Esophagus muscularis mucosa (tissue), 4 donors: ENCODE results near the gene NUP210L. TPM values are rescaled to one million over a fixed set of nuclear protein-coding genes. Genes with fewer than 3 reads are reported as not detected.
A peak's percentile ranks its signal among the peaks of the same experiment; 100 is the strongest.

Source experiments
- DNase-seq: peaks from one replicate; pipeline ENCODE4 v3.0.0-alpha.2; 2017; ENCODE audit errors: extremely low spot score
- H3K27ac ChIP-seq, 4 donors: fragments of 200-600 bp; sonication (generic); replicated peaks in 1 of 4; 1 replicate in 3 of 4; 2 replicates in 1 of 4; pipeline ENCODE4 v1.5.1; 2016 to 2019; ENCODE audit warnings: mild to moderate bottlenecking in 1 of 4
- H3K27me3 ChIP-seq, 4 donors: fragments of 200-600 bp; sonication (generic); one replicate each; pipeline versions ENCODE4 v1.5.1 to v1.6.0; 2016 to 2019
- H3K36me3 ChIP-seq, 4 donors: fragments of 200-600 bp; sonication (generic); one replicate each; pipeline ENCODE4 v1.5.1; 2016 to 2019
- H3K4me1 ChIP-seq, 4 donors: fragments of 200-600 bp; sonication (generic); one replicate each; pipeline ENCODE4 v1.5.1; 2016 to 2019
- H3K4me3 ChIP-seq, 4 donors: fragments of 200-600 bp; sonication (generic); 1 replicate in 2 of 4; 2 replicates in 2 of 4; pipeline ENCODE4 v1.5.1; 2016 to 2019; ENCODE audit warnings: mild to moderate bottlenecking in 4 of 4, moderate library complexity in 1 of 4
- H3K9me3 ChIP-seq, 4 donors: fragments of 200-600 bp; sonication (generic); 1 replicate in 3 of 4; 2 replicates in 1 of 4; pipeline ENCODE4 v1.5.1; 2016 to 2019
- CTCF ChIP-seq, 3 experiments: fragments of 200-600 bp in 2 of 3; fragments of 450-650 bp in 1 of 3; sonication (generic) in 2 of 3; IDR thresholded peaks; one replicate each; pipeline ENCODE4 v1.5.1; 2017 to 2019; ENCODE audit warnings: antibody characterized with exemption in 3 of 3, mild to moderate bottlenecking in 2 of 3, moderate library complexity in 1 of 3
- EP300 ChIP-seq: sonication (generic); formaldehyde crosslinking; IDR thresholded peaks from one replicate; pipeline ENCODE4 v1.6.1; 2017; ENCODE audit warnings: antibody characterized with exemption
- POLR2A ChIP-seq: fragments of 450-650 bp; IDR thresholded peaks from one replicate; pipeline ENCODE4 v1.6.1; 2017; ENCODE audit warnings: antibody characterized with exemption, moderate library complexity, mild to moderate bottlenecking, low read depth
- POLR2AphosphoS5 ChIP-seq, 2 donors: sonication (generic); formaldehyde crosslinking; IDR thresholded peaks; one replicate each; pipeline ENCODE4 v1.6.1; 2017; ENCODE audit warnings: antibody characterized with exemption in 2 of 2
- WGBS: methylation state at CpG from one replicate; pipeline ENCODE4 v1.1.5; 2018; 5-methylcytosine and 5-hydroxymethylcytosine counted together
- intact Hi-C: fragments of 100-400 bp; cut with DNase I; formaldehyde crosslinking; loops from one replicate; pipeline ENCODE4 v1.15.1; 2023
- total RNA-seq, 4 donors: library from RNA; depleted of rRNA; stranded (reverse); fragments of >200 nt; gene quantifications; one replicate each; pipeline versions ENCODE4 v1.1.0 to v1.2.1, GENCODE V29; 2016

NUP210L gene
- total RNA-seq, 4 donors from 2014 or later = not detected

GRCh38 chr1:154182344-154183045, 27.6 kb upstream of the NUP210L start:
- intact Hi-C loops = loop anchor here (5.0 kb wide), 1 partner anchor 190 kb away; the partner anchor contains the start of gene RPS27
- Histone ChIP-seq H3K27me3 (no peaks in the 10 kb centered on the region), H3K9me3 (no peaks in the 10 kb centered on the region), H3K36me3 (peaks cover 0 to 15% (median 4%) of the 10 kb centered on the region in 4 donors), H3K27ac (peak overlapping the region; percentile 88 to 95 (median 92)), H3K4me1 (peaks cover 43 to 57% (median 54%) of the 10 kb centered on the region in 4 donors), H3K4me3 (peak overlapping the region; percentile 66 to 97 (median 95))
- WGBS = under 1% methylated on average over 30 of the region's 35 CpGs
- no peak for DNase-seq
- TF ChIP-seq EP300 (no peak), POLR2AphosphoS5 (IDR thresholded peaks at IDR 0.05) (peak in 1 of 2 donors; percentile 70), CTCF (IDR thresholded peaks at IDR 0.05) (no peak), POLR2A (no peak)

GRCh38 chr1:154181944-154182343, 27.1 kb upstream of the NUP210L start:
- DNase-seq = no peak
- intact Hi-C loops = loop anchor here (5.0 kb wide), 1 partner anchor 190 kb away; the partner anchor contains the start of gene RPS27
- Histone ChIP-seq H3K4me3 (peak overlapping the region; percentile 66 to 97 (median 95)), H3K9me3 (no peaks in the 10 kb centered on the region), H3K4me1 (peaks cover 48 to 62% (median 60%) of the 10 kb centered on the region in 4 donors), H3K27me3 (no peaks in the 10 kb centered on the region), H3K36me3 (peaks cover 0 to 15% (median 4%) of the 10 kb centered on the region in 4 donors), H3K27ac (peak overlapping the region; percentile 88 to 95 (median 92))
- 3% methylated on average over 4 of the region's 6 CpGs for WGBS
- no peak for TF ChIP-seq POLR2A
- no peak for TF ChIP-seq POLR2AphosphoS5 (IDR thresholded peaks at IDR 0.05)
- no peak for TF ChIP-seq EP300
- TF ChIP-seq CTCF (IDR thresholded peaks at IDR 0.05) = no peak

GRCh38 chr1:154179946-154180687, 25.2 kb upstream of the NUP210L start:
- H3K9me3 ChIP-seq = no peaks in the 10 kb centered on the region
- 70% methylated on average over 3 of the region's 3 CpGs for WGBS
- H3K27ac ChIP-seq = peak overlapping the region in 3 of 4 donors; percentile 12 to 95 (median 30)
- no peak for DNase-seq
- H3K4me3 ChIP-seq = peak overlapping the region in 1 of 4 donors; percentile 7
- intact Hi-C loops = loop anchor here (5.0 kb wide), 1 partner anchor 188 kb away; the partner anchor contains the start of gene RPS27
- peaks cover 59 to 79% (median 76%) of the 10 kb centered on the region in 4 donors for H3K4me1 ChIP-seq
- no peaks in the 10 kb centered on the region for H3K27me3 ChIP-seq
- H3K36me3 ChIP-seq = peaks cover 0 to 23% (median 9%) of the 10 kb centered on the region in 4 donors
- TF ChIP-seq POLR2A (no peak), EP300 (no peak), POLR2AphosphoS5 (IDR thresholded peaks at IDR 0.05) (no peak), CTCF (IDR thresholded peaks at IDR 0.05) (no peak)

GRCh38 chr1:154178911-154179811, 24.3 kb upstream of the NUP210L start:
- no peak for DNase-seq
- H3K27ac ChIP-seq = peak overlapping the region; percentile 13 to 30 (median 24)

More at GRCh38 chr1:154178911-154179811, 24.3 kb upstream of the NUP210L start:
- 66% methylated on average over 10 of the region's 10 CpGs for WGBS
- intact Hi-C loops = no loop called here
- no peaks in the 10 kb centered on the region for H3K27me3 ChIP-seq
- H3K9me3 ChIP-seq = no peaks in the 10 kb centered on the region
- H3K4me1 ChIP-seq = peaks cover 59 to 79% (median 76%) of the 10 kb centered on the region in 4 donors
- H3K36me3 ChIP-seq = peaks cover 0 to 32% (median 18%) of the 10 kb centered on the region in 4 donors
- H3K4me3 ChIP-seq = no peak overlapping the region
- no peak for TF ChIP-seq POLR2A
- TF ChIP-seq POLR2AphosphoS5 (IDR thresholded peaks at IDR 0.05) = no peak
- no peak for TF ChIP-seq CTCF (IDR thresholded peaks at IDR 0.05)
- no peak for TF ChIP-seq EP300
